ENCODE results near the gene KCNMB3.

The KCNMB3 gene

DNA sequence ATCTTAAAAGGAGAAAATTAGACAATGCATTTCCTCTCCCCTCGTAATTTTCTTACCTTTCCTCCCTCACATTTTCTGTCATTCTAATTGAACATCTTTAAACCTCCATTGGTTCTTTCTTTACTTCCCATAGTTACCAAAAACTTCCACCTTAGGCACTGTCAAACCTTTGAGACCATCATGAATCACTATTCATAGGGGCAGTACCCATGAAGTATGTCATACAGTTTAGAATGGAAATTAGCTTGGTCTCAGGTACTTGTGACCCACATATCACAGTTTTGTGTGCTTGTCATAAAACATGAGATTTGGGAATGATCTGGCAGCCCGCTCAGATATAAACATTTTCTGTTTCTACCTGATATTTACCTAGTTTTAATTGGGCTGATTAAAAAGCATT, 50.1 kb downstream of the KCNMB3 start:
- no peak for DNase-seq (ENCODE audit: low read depth in 1 of 2, low spot score in 1 of 2)

DNA sequence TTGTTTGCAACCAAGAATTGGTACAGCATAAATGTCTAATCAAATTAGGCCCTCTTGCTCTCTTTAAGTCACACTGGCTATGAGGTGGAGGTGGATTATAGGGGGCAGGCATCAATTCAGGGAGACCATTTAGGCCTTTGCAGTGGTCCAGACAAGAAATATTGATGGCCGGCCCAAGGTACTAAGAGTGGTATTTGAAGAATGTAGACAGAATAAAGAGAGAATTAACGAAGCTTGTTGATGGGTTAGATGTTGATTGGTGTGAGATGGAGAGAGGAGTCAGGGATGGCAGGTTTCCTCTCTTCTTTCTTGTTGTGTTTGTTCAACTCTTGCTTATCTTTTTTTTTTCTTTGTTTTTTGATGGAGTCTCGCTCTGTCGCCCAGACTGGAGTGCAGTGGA, 54.2 kb downstream of the KCNMB3 start:
- no peak for DNase-seq (ENCODE audit: low read depth in 1 of 2, low spot score in 1 of 2)

DNA sequence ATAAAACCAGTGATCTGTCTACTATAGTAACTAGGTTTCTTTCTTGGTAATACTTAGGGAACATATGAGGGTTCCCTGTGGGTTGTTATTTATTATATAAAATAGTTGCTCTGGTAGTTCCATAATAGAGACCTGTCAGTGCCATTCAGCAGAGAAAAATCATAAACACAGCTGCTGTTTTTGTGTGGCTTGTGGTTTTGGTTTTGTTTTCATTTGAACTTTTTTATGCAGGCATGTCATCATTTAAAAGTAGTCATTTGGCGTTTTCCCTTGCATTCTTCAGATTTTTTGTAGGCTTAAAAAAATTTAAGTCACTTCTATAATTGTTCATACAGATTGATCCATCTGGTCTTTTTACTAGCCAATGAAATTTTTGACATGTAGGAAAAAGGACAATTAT, 54.8 kb downstream of the KCNMB3 start:
- DNase-seq (ENCODE audit: low read depth in 1 of 2, low spot score in 1 of 2): no peak

DNA sequence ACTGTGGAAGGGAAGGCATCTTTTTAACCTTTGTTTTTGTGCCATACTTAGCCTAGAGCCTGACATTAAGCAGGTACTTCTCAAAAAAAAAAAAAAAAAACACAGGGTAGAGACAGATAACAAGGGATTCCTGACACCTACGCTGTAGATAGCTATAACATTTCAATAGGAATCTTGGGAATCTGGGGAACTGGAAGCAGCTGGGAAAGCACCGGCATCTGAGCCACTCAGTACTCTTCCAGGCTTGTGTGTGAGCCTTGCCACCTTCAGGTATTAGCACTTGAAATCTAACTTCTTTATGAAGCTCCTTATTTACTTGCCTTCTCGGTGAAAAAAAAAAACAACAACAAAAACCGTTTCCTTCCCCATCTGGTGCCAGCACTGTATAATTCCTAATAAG, 56.0 kb downstream of the KCNMB3 start:
- DNase-seq (ENCODE audit: low read depth in 1 of 2, low spot score in 1 of 2): no peak

Data from activated T-helper 1 cell treated with anti-CD3 and anti-CD28 coated beads, Interleukin-2, amount 50 U/mL, for 16 hours (primary cell).